ENCODE data around the gene QRICH1. TPM values are rescaled to one million over a fixed set of nuclear protein-coding genes. Genes with fewer than 3 reads are reported as not detected.

QRICH1 gene
- total RNA-seq, 1 experiment from 2014 or later: 87.5 TPM

GRCh38 chr3:49025005-49025792 lies 68.7 kb downstream of the QRICH1 start:
- ChIA-PET CTCF (no interaction called here), POLR2A (ENCODE audit: unreplicated experiment) (interaction anchor here (0.6 kb wide), 1 partner anchor 281 kb away, joined by 5 read pairs; no protein-coding TSS in a partner anchor)
- Histone ChIP-seq H2AFZ (no peak overlapping the region), H3K36me3 (ENCODE audit: low read depth) (peaks cover 14% of the 10 kb centered on the region; the same call in 1 of the 2 replicates), H3K4me3 (no peak overlapping the region), H3K4me2 (no peak overlapping the region), H3K9me3 (ENCODE audit: insufficient read depth, low read depth) (no peaks in the 10 kb centered on the region), H3K79me2 (ENCODE audit: low read depth) (peaks cover 70% of the 10 kb centered on the region), H3K4me1 (replicated peaks; ENCODE audit: insufficient read depth) (peaks cover 19% of the 10 kb centered on the region), H3K9me2 (ENCODE audit: insufficient read depth) (no peaks in the 10 kb centered on the region), H3K27ac (no peak overlapping the region), H3K27me3 (ENCODE audit: insufficient read depth, low read depth) (no peaks in the 10 kb centered on the region), H3F3A (ENCODE audit: insufficient read depth, low read depth) (peaks cover 50% of the 10 kb centered on the region), H4K20me1 (ENCODE audit: insufficient read depth) (no peaks in the 10 kb centered on the region; the same call in 1 of the 2 replicates)
- TF ChIP-seq EZH2 (IDR thresholded peaks at IDR 0.05; ENCODE audit: low read depth) (no peak), CTCF (conservative IDR thresholded peaks at IDR 0.05) (no peak)
- BruUV-seq (replicated peaks): no TSS peak
- intact Hi-C loops (cut with micrococcal nuclease; ENCODE audit: unreplicated experiment): loop anchor here (5.0 kb wide), 1 partner anchor 67 kb away; the partner anchor contains the start of gene QRICH1
- DNase-seq: no peak

- intact Hi-C loops (cut with micrococcal nuclease; ENCODE audit: unreplicated experiment): no loop called here
- TF ChIP-seq CTCF (conservative IDR thresholded peaks at IDR 0.05) (no peak), EZH2 (IDR thresholded peaks at IDR 0.05; ENCODE audit: low read depth) (no peak)
- H4K20me1 ChIP-seq (ENCODE audit: insufficient read depth): no peaks in the 10 kb centered on the region; the same call in 1 of the 2 replicates
- no peak overlapping the region for H3K4me2 ChIP-seq
- ChIA-PET CTCF (no interaction called here), POLR2A (ENCODE audit: unreplicated experiment) (no interaction called here)
- peaks cover 78% of the 10 kb centered on the region for H3K79me2 ChIP-seq (ENCODE audit: low read depth)
- H3K9me2 ChIP-seq (ENCODE audit: insufficient read depth): no peaks in the 10 kb centered on the region
- no peak overlapping the region for H2AFZ ChIP-seq
- DNase-seq: no peak
- no peak overlapping the region for H3K4me3 ChIP-seq
- peaks cover 14% of the 10 kb centered on the region; the same call in 1 of the 2 replicates for H3K36me3 ChIP-seq (ENCODE audit: low read depth)
- H3K9me3 ChIP-seq (ENCODE audit: insufficient read depth, low read depth): no peaks in the 10 kb centered on the region
- no peaks in the 10 kb centered on the region for H3K27me3 ChIP-seq (ENCODE audit: insufficient read depth, low read depth)
- peaks cover 26% of the 10 kb centered on the region for H3K4me1 ChIP-seq (replicated peaks; ENCODE audit: insufficient read depth)
- H3F3A ChIP-seq (ENCODE audit: insufficient read depth, low read depth): peaks cover 49% of the 10 kb centered on the region
- no TSS peak for BruUV-seq (replicated peaks)
- no peak overlapping the region for H3K27ac ChIP-seq
Observed at GRCh38 chr3:49024449-49024848, 69.4 kb downstream of the QRICH1 start.

DNA sequence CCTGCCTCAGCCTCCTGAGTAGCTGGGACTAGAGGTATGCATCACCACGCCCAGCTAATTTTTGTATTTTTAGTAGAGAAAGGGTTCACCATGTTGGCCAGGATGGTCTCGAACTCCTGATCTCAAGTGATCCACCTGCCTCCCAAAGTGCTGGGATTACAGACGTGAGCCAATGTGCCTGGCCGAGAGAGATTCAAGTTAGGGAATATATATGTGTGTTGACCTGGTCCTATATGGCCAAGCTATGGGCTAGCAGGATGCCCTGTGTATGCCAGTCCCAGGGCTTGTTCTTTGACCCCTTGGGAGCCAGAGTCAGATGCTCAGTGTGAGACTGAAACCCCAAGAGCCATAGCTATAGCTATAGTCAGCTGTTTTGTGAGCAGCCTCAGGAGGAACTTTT lies 70.1 kb downstream of the QRICH1 start:
- intact Hi-C loops (cut with micrococcal nuclease; ENCODE audit: unreplicated experiment): no loop called here
- Histone ChIP-seq H4K20me1 (ENCODE audit: insufficient read depth) (no peaks in the 10 kb centered on the region; the same call in 1 of the 2 replicates), H3K9me2 (ENCODE audit: insufficient read depth) (no peaks in the 10 kb centered on the region), H3K4me1 (replicated peaks; ENCODE audit: insufficient read depth) (peaks cover 33% of the 10 kb centered on the region), H2AFZ (no peak overlapping the region), H3K4me2 (no peak overlapping the region; the same call in 1 of the 2 replicates), H3K9me3 (ENCODE audit: insufficient read depth, low read depth) (no peaks in the 10 kb centered on the region), H3K36me3 (ENCODE audit: low read depth) (peaks cover 14% of the 10 kb centered on the region; the same call in 1 of the 2 replicates), H3K27me3 (ENCODE audit: insufficient read depth, low read depth) (no peaks in the 10 kb centered on the region), H3K4me3 (no peak overlapping the region), H3F3A (ENCODE audit: insufficient read depth, low read depth) (peaks cover 55% of the 10 kb centered on the region; the same call in 1 of the 2 replicates), H3K79me2 (ENCODE audit: low read depth) (peaks cover 81% of the 10 kb centered on the region), H3K27ac (no peak overlapping the region)
- TF ChIP-seq CTCF (conservative IDR thresholded peaks at IDR 0.05) (no peak), EZH2 (IDR thresholded peaks at IDR 0.05; ENCODE audit: low read depth) (no peak)
- DNase-seq: no peak
- BruUV-seq (replicated peaks): no TSS peak
- POLR2A ChIA-PET (ENCODE audit: unreplicated experiment): no interaction called here
- CTCF ChIA-PET: no interaction called here
